ENCODE results near the gene TTC8. TPM values are rescaled to one million over a fixed set of nuclear protein-coding genes. Genes with fewer than 3 reads are reported as not detected.
"Not testable (repeated sequence)": the region's sequence is repeated elsewhere in the genome, so short reads cannot be mapped to it uniquely, and the experiment has no call there.

The TTC8 gene
- total RNA-seq, 1 donor from 2014 or later, result 1.7 TPM

- intact Hi-C loops (cut with micrococcal nuclease), result no loop called here
Observed at GRCh38 chr14:88821888-88822287, 2.6 kb upstream of the TTC8 start.

- intact Hi-C loops (cut with micrococcal nuclease), result loop anchor here (1.0 to 2.0 kb wide), 2 partner anchors 32 to 269 kb away; partner anchors contain the start of genes EML5 and PTPN21
Observed at GRCh38 chr14:88823968-88824313, 510 bp upstream of the TTC8 start.

GRCh38 chr14:88825078-88825458 is 617 bp downstream of the TTC8 start:
- intact Hi-C loops (cut with micrococcal nuclease), result loop anchor here (2.0 kb wide), 1 partner anchor 270 kb away; the partner anchor contains the start of gene PTPN21

GRCh38 chr14:88825503-88825902 is 1.1 kb downstream of the TTC8 start:
- intact Hi-C loops (cut with micrococcal nuclease), result loop anchor here (2.0 kb wide), 1 partner anchor 271 kb away; the partner anchor contains the start of gene PTPN21

GRCh38 chr14:88829188-88829587 is 4.7 kb downstream of the TTC8 start:
- intact Hi-C loops (cut with micrococcal nuclease), result no loop called here

GRCh38 chr14:88829685-88830302 is 5.3 kb downstream of the TTC8 start:
- intact Hi-C loops (cut with micrococcal nuclease), result no loop called here

- intact Hi-C loops (cut with micrococcal nuclease), result no loop called here
Observed at GRCh38 chr14:88831284-88831683, 6.8 kb downstream of the TTC8 start.

GRCh38 chr14:88834883-88835431 is 10.5 kb downstream of the TTC8 start:
- intact Hi-C loops (cut with micrococcal nuclease), result no loop called here

- intact Hi-C loops (cut with micrococcal nuclease), result no loop called here
Observed at GRCh38 chr14:88835661-88836060, 11.2 kb downstream of the TTC8 start.

GRCh38 chr14:88837495-88837894 is 13.0 kb downstream of the TTC8 start:
- intact Hi-C loops (cut with micrococcal nuclease), result no loop called here

GRCh38 chr14:88838015-88838414 is 13.6 kb downstream of the TTC8 start:
- intact Hi-C loops (cut with micrococcal nuclease), result no loop called here

- intact Hi-C loops (cut with micrococcal nuclease), result no loop called here
Observed at GRCh38 chr14:88840926-88841325, 16.5 kb downstream of the TTC8 start.

GRCh38 chr14:88841741-88842140 is 17.3 kb downstream of the TTC8 start:
- intact Hi-C loops (cut with micrococcal nuclease), result no loop called here

GRCh38 chr14:88842414-88842813 is 18.0 kb downstream of the TTC8 start:
- intact Hi-C loops (cut with micrococcal nuclease), result no loop called here

GRCh38 chr14:88844980-88845491 is 20.6 kb downstream of the TTC8 start:
- intact Hi-C loops (cut with micrococcal nuclease), result no loop called here

- intact Hi-C loops (cut with micrococcal nuclease), result no loop called here
Observed at GRCh38 chr14:88848571-88848970, 24.1 kb downstream of the TTC8 start.

- intact Hi-C loops (cut with micrococcal nuclease), result no loop called here
Observed at GRCh38 chr14:88849716-88850115, 25.3 kb downstream of the TTC8 start.

GRCh38 chr14:88851587-88851986 is 27.1 kb downstream of the TTC8 start:
- intact Hi-C loops (cut with micrococcal nuclease), result no loop called here

- intact Hi-C loops (cut with micrococcal nuclease), result no loop called here
Observed at GRCh38 chr14:88852632-88853031, 28.2 kb downstream of the TTC8 start.

GRCh38 chr14:88853129-88853528 is 28.7 kb downstream of the TTC8 start:
- intact Hi-C loops (cut with micrococcal nuclease), result no loop called here

GRCh38 chr14:88856786-88857366 is 32.4 kb downstream of the TTC8 start:
- intact Hi-C loops (cut with micrococcal nuclease), result no loop called here

- intact Hi-C loops (cut with micrococcal nuclease), result not testable (repeated sequence)
Observed at GRCh38 chr14:88857861-88858260, 33.4 kb downstream of the TTC8 start.

- intact Hi-C loops (cut with micrococcal nuclease), result not testable (repeated sequence)
Observed at GRCh38 chr14:88859118-88859517, 34.7 kb downstream of the TTC8 start.
